HepG2 (cell line): Measurements from ENCODE around the gene ZBTB20. TPM values are rescaled to one million over a fixed set of nuclear protein-coding genes. Genes with fewer than 3 reads are reported as not detected.

Source experiments
- ATAC-seq: fragments of 200-7000 bp; cut with Tn5 transposase; 3 replicates; pipeline ENCODE4 v1.9.1; 2020; ENCODE audit warnings: mild to moderate bottlenecking, moderate library complexity
- BruUV-seq: library from RNA; stranded (reverse); fragments of 400-500 nt; replicated peaks from 2 replicates; lab custom pipeline; 2021; lab: Mats Ljungman, UMichigan
- CTCF ChIA-PET: fragments of 300-600 bp; formaldehyde crosslinking; extraction: SDS; loops from one replicate; lab custom pipeline; 2021; ENCODE audit warnings: low total read pairs, inconsistent platforms, low intra/inter-chr PET ratio; lab: Yijun Ruan, JAX
- POLR2A ChIA-PET: fragments of 350-600 bp; sonication (Branson Sonifier 250); formaldehyde crosslinking; loops from one replicate; lab custom pipeline; 2020; ENCODE audit warnings: antibody characterized with exemption, inconsistent platforms; lab: Yijun Ruan, JAX
- DNase-seq: peaks from one replicate; pipeline ENCODE4 v3.0.0-alpha.2; 2015; ENCODE audit warnings: low spot score
- FAIRE-seq: peaks from 3 replicates; lab custom pipeline; 2011; peaks lifted over from hg19 to GRCh38; lab: Jason Lieb, UNC
- H2AFZ ChIP-seq: one replicate; pipeline ENCODE4 v1.6.1; 2011; ENCODE audit warnings: low read length, inconsistent platforms
- H3K27ac ChIP-seq: fragments of 300-600 bp; 3 replicates; pipeline ENCODE4 v1.8.0; 2011; ENCODE audit warnings: mixed run types, mild to moderate bottlenecking, mixed read lengths, low read length, inconsistent platforms; ENCODE audit not compliant: insufficient read depth; ENCODE audit errors: extremely low read length
- H3K27me3 ChIP-seq, 2 experiments: fragments of 200-600 bp in 1 of 2; 2 replicates in 1 of 2; 3 replicates in 1 of 2; pipeline versions ENCODE4 v1.6.0 to v1.8.0; 2011; ENCODE audit warnings: low read length in 2 of 2, mild to moderate bottlenecking in 2 of 2, moderate library complexity in 2 of 2, inconsistent platforms in 1 of 2; ENCODE audit not compliant: insufficient read depth in 2 of 2, control insufficient read depth in 1 of 2
- H3K36me3 ChIP-seq, 2 experiments: fragments of 200-600 bp in 1 of 2; replicated peaks in 1 of 2; 2 replicates in 1 of 2; 3 replicates in 1 of 2; pipeline versions ENCODE4 v1.5.1 to v1.8.0; 2011; ENCODE audit warnings: low read length in 2 of 2, inconsistent platforms in 1 of 2; ENCODE audit not compliant: insufficient read depth in 2 of 2, control insufficient read depth in 1 of 2
- H3K4me1 ChIP-seq: 2 replicates; pipeline ENCODE4 v1.5.1; 2012; ENCODE audit warnings: low read length, inconsistent platforms; ENCODE audit not compliant: insufficient read depth
- H3K4me2 ChIP-seq: 2 replicates; pipeline ENCODE4 v1.6.0; 2011; ENCODE audit warnings: low read depth, low read length, inconsistent platforms
- H3K4me3 ChIP-seq, 3 experiments: fragments of 200-600 bp in 1 of 3; sonication (generic), shearing (Covaris generic) in 1 of 3; replicated peaks in 1 of 3; 2 replicates each; pipeline ENCODE4 v1.5.1; 2011 to 2016; ENCODE audit warnings: low read length in 3 of 3, inconsistent platforms in 2 of 3, low read depth in 2 of 3, mild to moderate bottlenecking in 2 of 3, control low read depth in 1 of 3, mixed read lengths in 1 of 3; ENCODE audit not compliant: insufficient read depth in 1 of 3
- H3K79me2 ChIP-seq: one replicate; pipeline ENCODE4 v1.6.1; 2011; ENCODE audit warnings: low read length, inconsistent platforms; ENCODE audit not compliant: insufficient read depth
- H3K9ac ChIP-seq: 2 replicates; pipeline ENCODE4 v1.6.0; 2011; ENCODE audit warnings: mild to moderate bottlenecking, low read depth, low read length, inconsistent platforms; ENCODE audit not compliant: insufficient read depth
- H3K9me3 ChIP-seq: 2 replicates; pipeline ENCODE4 v1.5.1; 2012; ENCODE audit warnings: mild to moderate bottlenecking, low read length
- H4K20me1 ChIP-seq: 2 replicates; pipeline ENCODE4 v1.6.0; 2011; ENCODE audit warnings: inconsistent platforms, mild to moderate bottlenecking, low read length, moderate library complexity; ENCODE audit not compliant: insufficient read depth
- HMGXB4 ChIP-seq, 2 experiments: sonication (generic) in 1 of 2; formaldehyde crosslinking in 1 of 2; IDR thresholded peaks; 2 replicates each; pipeline versions ENCODE4 v1.4.0 to v1.6.1; 2018 to 2020; ENCODE audit warnings: missing genetic modification reagents in 2 of 2, borderline replicate concordance in 1 of 2, low read depth in 1 of 2, mild to moderate bottlenecking in 1 of 2, missing biosample characterization in 1 of 2
- POLR2A ChIP-seq, 2 experiments: IDR thresholded peaks; 2 replicates each; pipeline ENCODE4 v1.6.1; 2011; ENCODE audit warnings: low read depth in 2 of 2, low read length in 2 of 2, mild to moderate bottlenecking in 1 of 2, moderate library complexity in 1 of 2; ENCODE audit not compliant: insufficient read depth in 1 of 2
- SMAD3 ChIP-seq: sonication (generic); formaldehyde crosslinking; IDR thresholded peaks from 2 replicates; pipeline ENCODE4 v1.4.0; 2020; ENCODE audit warnings: missing genetic modification reagents
- ZNF256 ChIP-seq: sonication (generic); formaldehyde crosslinking; conservative IDR thresholded peaks from 2 replicates; pipeline ENCODE4 v1.4.0; 2020; ENCODE audit warnings: missing genetic modification reagents
- ZNF296 ChIP-seq: sonication (generic); formaldehyde crosslinking; conservative IDR thresholded peaks from 2 replicates; pipeline ENCODE4 v1.5.0; 2020; ENCODE audit warnings: mild to moderate bottlenecking, missing genetic modification reagents
- WGBS: methylation state at CpG from one replicate; pipeline ENCODE4 v1.1.6; 2017; ENCODE audit warnings: low lambda C conversion rate; 5-methylcytosine and 5-hydroxymethylcytosine counted together
- in situ Hi-C: cut with HindIII; loops from 2 replicates; pipeline ENCODE4 v1.10.0; 2017; ENCODE audit warnings: low pct_unique_long_range_greater_than_20kb; ENCODE audit not compliant: extremely low pct_ligation_motif_present
- intact Hi-C: fragments of 100-400 bp; cut with micrococcal nuclease; formaldehyde crosslinking; loops from one replicate; pipeline ENCODE4 v1.10.0; 2022; ENCODE audit not compliant: unreplicated experiment
- polyA plus RNA-seq, 8 experiments: library from polyadenylated mRNA; depleted of rRNA in 3 of 8; stranded (reverse) in 7 of 8; unstranded in 1 of 8; fragments of >200 nt; fragmentation: Illumina TruSeq in 4 of 8; extraction: Trizol in 4 of 8; gene quantifications; 2 replicates each; pipeline versions ENCODE4 v1.2.1 to v1.2.3, GENCODE V29; 2011 to 2016; ENCODE audit warnings: low read depth in 4 of 8, missing spikeins in 1 of 8, mixed read lengths in 1 of 8; ENCODE audit not compliant: insufficient read depth in 1 of 8
- total RNA-seq, 5 experiments: library from RNA; depleted of rRNA; stranded (reverse); fragments of >200 nt; fragmentation: Illumina TruSeq; extraction: Trizol; gene quantifications; 2 replicates each; pipeline ENCODE4 v1.2.3, GENCODE V29; 2016; ENCODE audit warnings: low read depth in 1 of 5
- TF ChIP-seq, protein P1 (sequence below): sonication (generic); formaldehyde crosslinking; IDR thresholded peaks from 2 replicates; pipeline ENCODE4 v1.4.0; 2020; ENCODE audit warnings: missing genetic modification reagents, borderline replicate concordance
- TF ChIP-seq, protein P2 (sequence below): sonication (generic); formaldehyde crosslinking; IDR thresholded peaks from 2 replicates; pipeline ENCODE4 v1.4.0; 2020; ENCODE audit warnings: missing genetic modification reagents
- TF ChIP-seq, protein P3 (sequence below): sonication (generic); formaldehyde crosslinking; IDR thresholded peaks from 2 replicates; pipeline ENCODE4 v1.5.0; 2020; ENCODE audit warnings: mild to moderate bottlenecking, missing genetic modification reagents, moderate library complexity

Gene ZBTB20
- total and polyA plus RNA-seq, 2 of the 13 experiments (the other 11 are each of a cell fraction or from before 2014, with no cell fraction given) = 1.9 to 8.8 TPM

GRCh38 chr3:114623420-114624046 is 523.6 kb downstream of the ZBTB20 start:
- no peaks in the 10 kb centered on the region for H4K20me1 ChIP-seq
- H3K9ac ChIP-seq = peak overlapping the region; percentile 75
- FAIRE-seq (no peak), DNase-seq (peak; percentile 24), ATAC-seq (peak; percentile 63)
- peak overlapping the region; percentile 76 for H3K27ac ChIP-seq
- peaks cover 39% of the 10 kb centered on the region for H3K4me1 ChIP-seq
- ChIA-PET POLR2A (interaction anchor here (0.7 to 1.1 kb wide), 2 partner anchors 10 to 69 kb away, joined by 3 read pairs; no protein-coding TSS in a partner anchor), CTCF (no interaction called here)
- intact Hi-C loops (loop anchor here (2.0 to 10.0 kb wide), 3 partner anchors 34 to 121 kb away; no protein-coding TSS in a partner anchor), in situ Hi-C loops (no loop called here)
- WGBS = 20% methylated on average over 5 of the region's 5 CpGs
- no TSS peak for BruUV-seq
- H3K27me3 ChIP-seq = no peaks in the 10 kb centered on the region
- no peaks in the 10 kb centered on the region for H3K36me3 ChIP-seq
- peaks cover 27% of the 10 kb centered on the region for H3K79me2 ChIP-seq
- H2AFZ ChIP-seq = no peak overlapping the region
- TF ChIP-seq POLR2A (IDR thresholded peaks at IDR 0.05; ENCODE audit: insufficient read depth in 1 of 2, low read depth in 2 of 2, low read length in 2 of 2) = peak in 1 of 2 experiments; percentile 1; a peak in 1 of 4 replicates
- TF ChIP-seq, protein P1, sequence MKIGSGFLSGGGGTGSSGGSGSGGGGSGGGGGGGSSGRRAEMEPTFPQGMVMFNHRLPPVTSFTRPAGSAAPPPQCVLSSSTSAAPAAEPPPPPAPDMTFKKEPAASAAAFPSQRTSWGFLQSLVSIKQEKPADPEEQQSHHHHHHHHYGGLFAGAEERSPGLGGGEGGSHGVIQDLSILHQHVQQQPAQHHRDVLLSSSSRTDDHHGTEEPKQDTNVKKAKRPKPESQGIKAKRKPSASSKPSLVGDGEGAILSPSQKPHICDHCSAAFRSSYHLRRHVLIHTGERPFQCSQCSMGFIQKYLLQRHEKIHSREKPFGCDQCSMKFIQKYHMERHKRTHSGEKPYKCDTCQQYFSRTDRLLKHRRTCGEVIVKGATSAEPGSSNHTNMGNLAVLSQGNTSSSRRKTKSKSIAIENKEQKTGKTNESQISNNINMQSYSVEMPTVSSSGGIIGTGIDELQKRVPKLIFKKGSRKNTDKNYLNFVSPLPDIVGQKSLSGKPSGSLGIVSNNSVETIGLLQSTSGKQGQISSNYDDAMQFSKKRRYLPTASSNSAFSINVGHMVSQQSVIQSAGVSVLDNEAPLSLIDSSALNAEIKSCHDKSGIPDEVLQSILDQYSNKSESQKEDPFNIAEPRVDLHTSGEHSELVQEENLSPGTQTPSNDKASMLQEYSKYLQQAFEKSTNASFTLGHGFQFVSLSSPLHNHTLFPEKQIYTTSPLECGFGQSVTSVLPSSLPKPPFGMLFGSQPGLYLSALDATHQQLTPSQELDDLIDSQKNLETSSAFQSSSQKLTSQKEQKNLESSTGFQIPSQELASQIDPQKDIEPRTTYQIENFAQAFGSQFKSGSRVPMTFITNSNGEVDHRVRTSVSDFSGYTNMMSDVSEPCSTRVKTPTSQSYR (CRISPR knock-in tag) = peak; percentile 63; the same call in 1 of the 2 replicates
- TF ChIP-seq, protein P2, sequence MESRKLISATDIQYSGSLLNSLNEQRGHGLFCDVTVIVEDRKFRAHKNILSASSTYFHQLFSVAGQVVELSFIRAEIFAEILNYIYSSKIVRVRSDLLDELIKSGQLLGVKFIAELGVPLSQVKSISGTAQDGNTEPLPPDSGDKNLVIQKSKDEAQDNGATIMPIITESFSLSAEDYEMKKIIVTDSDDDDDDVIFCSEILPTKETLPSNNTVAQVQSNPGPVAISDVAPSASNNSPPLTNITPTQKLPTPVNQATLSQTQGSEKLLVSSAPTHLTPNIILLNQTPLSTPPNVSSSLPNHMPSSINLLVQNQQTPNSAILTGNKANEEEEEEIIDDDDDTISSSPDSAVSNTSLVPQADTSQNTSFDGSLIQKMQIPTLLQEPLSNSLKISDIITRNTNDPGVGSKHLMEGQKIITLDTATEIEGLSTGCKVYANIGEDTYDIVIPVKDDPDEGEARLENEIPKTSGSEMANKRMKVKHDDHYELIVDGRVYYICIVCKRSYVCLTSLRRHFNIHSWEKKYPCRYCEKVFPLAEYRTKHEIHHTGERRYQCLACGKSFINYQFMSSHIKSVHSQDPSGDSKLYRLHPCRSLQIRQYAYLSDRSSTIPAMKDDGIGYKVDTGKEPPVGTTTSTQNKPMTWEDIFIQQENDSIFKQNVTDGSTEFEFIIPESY (CRISPR knock-in tag) = peak; percentile 37; the same call in 1 of the 2 replicates
- TF ChIP-seq ZNF296 (CRISPR knock-in tag) = no peak
- 0 out of 4 replicates have a peak, but pooled peaks of 1 of the 2 experiments have one; percentile 6 for TF ChIP-seq HMGXB4 (CRISPR knock-in tag; IDR thresholded peaks at IDR 0.05; ENCODE audit: borderline replicate concordance in 1 of 2, low read depth in 1 of 2)
- no peak for TF ChIP-seq ZNF256 (CRISPR knock-in tag)
- TF ChIP-seq, protein P3, sequence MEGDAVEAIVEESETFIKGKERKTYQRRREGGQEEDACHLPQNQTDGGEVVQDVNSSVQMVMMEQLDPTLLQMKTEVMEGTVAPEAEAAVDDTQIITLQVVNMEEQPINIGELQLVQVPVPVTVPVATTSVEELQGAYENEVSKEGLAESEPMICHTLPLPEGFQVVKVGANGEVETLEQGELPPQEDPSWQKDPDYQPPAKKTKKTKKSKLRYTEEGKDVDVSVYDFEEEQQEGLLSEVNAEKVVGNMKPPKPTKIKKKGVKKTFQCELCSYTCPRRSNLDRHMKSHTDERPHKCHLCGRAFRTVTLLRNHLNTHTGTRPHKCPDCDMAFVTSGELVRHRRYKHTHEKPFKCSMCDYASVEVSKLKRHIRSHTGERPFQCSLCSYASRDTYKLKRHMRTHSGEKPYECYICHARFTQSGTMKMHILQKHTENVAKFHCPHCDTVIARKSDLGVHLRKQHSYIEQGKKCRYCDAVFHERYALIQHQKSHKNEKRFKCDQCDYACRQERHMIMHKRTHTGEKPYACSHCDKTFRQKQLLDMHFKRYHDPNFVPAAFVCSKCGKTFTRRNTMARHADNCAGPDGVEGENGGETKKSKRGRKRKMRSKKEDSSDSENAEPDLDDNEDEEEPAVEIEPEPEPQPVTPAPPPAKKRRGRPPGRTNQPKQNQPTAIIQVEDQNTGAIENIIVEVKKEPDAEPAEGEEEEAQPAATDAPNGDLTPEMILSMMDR (CRISPR knock-in tag) = peak; percentile 45
- no peak for TF ChIP-seq SMAD3 (CRISPR knock-in tag)
- H3K4me2 ChIP-seq = peak overlapping the region; percentile 67
- peak overlapping the region; percentile 52 to 71 (median 57) for H3K4me3 ChIP-seq
- no peaks in the 10 kb centered on the region for H3K9me3 ChIP-seq
